NCI-H446 (cell line): ENCODE data around the gene ZDHHC1.
"Not testable (repeated sequence)": the region's sequence is repeated elsewhere in the genome, so short reads cannot be mapped to it uniquely, and the experiment has no call there.

Experiments
- DNase-seq, 2 experiments: peaks; one replicate each; lab custom pipeline; 2025; lab: John Stamatoyannopoulos, UW

ZDHHC1 gene

GRCh38 chr16:67361038-67361437 is 55.2 kb downstream of the ZDHHC1 start:
- DNase-seq: no peak

- not testable (repeated sequence) for DNase-seq
These were observed 56.6 kb downstream of the ZDHHC1 start for GRCh38 chr16:67359540-67360269.

GRCh38 chr16:67357561-67357960 is 58.7 kb downstream of the ZDHHC1 start:
- no peak for DNase-seq

GRCh38 chr16:67356396-67356795 is 59.9 kb downstream of the ZDHHC1 start:
- no peak for DNase-seq

GRCh38 chr16:67352463-67352862 is 63.8 kb downstream of the ZDHHC1 start:
- not testable (repeated sequence) for DNase-seq

- no peak for DNase-seq
These were observed 66.0 kb downstream of the ZDHHC1 start for GRCh38 chr16:67350324-67350723.

GRCh38 chr16:67349172-67349571 is 67.1 kb downstream of the ZDHHC1 start:
- peak in 1 of 2 experiments; percentile 8 for DNase-seq

- DNase-seq: no peak
These were observed 69.9 kb downstream of the ZDHHC1 start for GRCh38 chr16:67346341-67346740.

GRCh38 chr16:67345401-67345800 is 70.9 kb downstream of the ZDHHC1 start:
- no peak for DNase-seq
